ENCODE data around the gene PKP2.

The PKP2 gene

GRCh38 chr12:32837974-32838373 lies 58.6 kb downstream of the PKP2 start:
- no peak overlapping the region for H3K4me3 ChIP-seq (ENCODE audit: control insufficient read depth, low read depth, low read length)
- no peak for TF ChIP-seq CTCF (conservative IDR thresholded peaks at IDR 0.05; ENCODE audit: control insufficient read depth, insufficient read depth, low read depth, low read length)
- no peak for DNase-seq (ENCODE audit: low read depth)

- no peak for TF ChIP-seq CTCF (conservative IDR thresholded peaks at IDR 0.05; ENCODE audit: control insufficient read depth, insufficient read depth, low read depth, low read length)
- DNase-seq (ENCODE audit: low read depth): no peak
- H3K4me3 ChIP-seq (ENCODE audit: control insufficient read depth, low read depth, low read length): no peak overlapping the region
These were observed 59.9 kb downstream of the PKP2 start for GRCh38 chr12:32836710-32837109.

GRCh38 chr12:32834122-32834521 lies 62.5 kb downstream of the PKP2 start:
- TF ChIP-seq CTCF (conservative IDR thresholded peaks at IDR 0.05; ENCODE audit: control insufficient read depth, insufficient read depth, low read depth, low read length): no peak
- no peak for DNase-seq (ENCODE audit: low read depth)
- H3K4me3 ChIP-seq (ENCODE audit: control insufficient read depth, low read depth, low read length): no peak overlapping the region

GRCh38 chr12:32828552-32828951 lies 68.0 kb downstream of the PKP2 start:
- DNase-seq (ENCODE audit: low read depth): no peak
- TF ChIP-seq CTCF (conservative IDR thresholded peaks at IDR 0.05; ENCODE audit: control insufficient read depth, insufficient read depth, low read depth, low read length): no peak
- no peak overlapping the region for H3K4me3 ChIP-seq (ENCODE audit: control insufficient read depth, low read depth, low read length)

- no peak for DNase-seq (ENCODE audit: low read depth)
These were observed 68.5 kb downstream of the PKP2 start for GRCh38 chr12:32828120-32828519.

GRCh38 chr12:32826807-32827412 lies 69.7 kb downstream of the PKP2 start:
- DNase-seq (ENCODE audit: low read depth): no peak
- no peak overlapping the region for H3K4me3 ChIP-seq (ENCODE audit: control insufficient read depth, low read depth, low read length)
- no peak for TF ChIP-seq CTCF (conservative IDR thresholded peaks at IDR 0.05; ENCODE audit: control insufficient read depth, insufficient read depth, low read depth, low read length)

More at GRCh38 chr12:32828120-32828519, 68.5 kb downstream of the PKP2 start:
- no peak overlapping the region for H3K4me3 ChIP-seq (ENCODE audit: control insufficient read depth, low read depth, low read length)
- no peak for TF ChIP-seq CTCF (conservative IDR thresholded peaks at IDR 0.05; ENCODE audit: control insufficient read depth, insufficient read depth, low read depth, low read length)

- no peak for TF ChIP-seq CTCF (conservative IDR thresholded peaks at IDR 0.05; ENCODE audit: control insufficient read depth, insufficient read depth, low read depth, low read length)
- no peak for DNase-seq (ENCODE audit: low read depth)
These were observed 72.0 kb downstream of the PKP2 start for GRCh38 chr12:32824596-32824995.

More at GRCh38 chr12:32824596-32824995, 72.0 kb downstream of the PKP2 start:
- no peak overlapping the region for H3K4me3 ChIP-seq (ENCODE audit: control insufficient read depth, low read depth, low read length)
